Coronary artery (tissue), 2 donors: Measurements from ENCODE around the gene BST1.

Experiments used
- DNase-seq: peaks from one replicate; pipeline ENCODE4 v3.0.0-alpha.2; 2017; ENCODE audit warnings: low spot score
- H3K27ac ChIP-seq, 2 donors: fragments of 200-600 bp; sonication (generic); one replicate each; pipeline ENCODE4 v1.5.1; 2016 to 2019
- H3K4me3 ChIP-seq: fragments of 200-600 bp; sonication (generic); 2 replicates; pipeline ENCODE4 v1.5.1; 2016; ENCODE audit warnings: mild to moderate bottlenecking, moderate library complexity
- CTCF ChIP-seq: fragments of 200-600 bp; sonication (generic); IDR thresholded peaks from one replicate; pipeline ENCODE4 v1.5.1; 2019; ENCODE audit warnings: antibody characterized with exemption

The BST1 gene

GRCh38 chr4:15766821-15767220, 64.0 kb downstream of the BST1 start:
- TF ChIP-seq CTCF: no peak
- Histone ChIP-seq H3K4me3 (no peak overlapping the region), H3K27ac (no peak overlapping the region)
- no peak for DNase-seq

GRCh38 chr4:15769202-15769601, 66.3 kb downstream of the BST1 start:
- TF ChIP-seq CTCF: no peak
- DNase-seq: no peak
- Histone ChIP-seq H3K27ac (no peak overlapping the region), H3K4me3 (no peak overlapping the region)

GRCh38 chr4:15771216-15772058, 68.6 kb downstream of the BST1 start:
- TF ChIP-seq CTCF: no peak
- Histone ChIP-seq H3K27ac (no peak overlapping the region), H3K4me3 (no peak overlapping the region)
- DNase-seq: no peak

DNA sequence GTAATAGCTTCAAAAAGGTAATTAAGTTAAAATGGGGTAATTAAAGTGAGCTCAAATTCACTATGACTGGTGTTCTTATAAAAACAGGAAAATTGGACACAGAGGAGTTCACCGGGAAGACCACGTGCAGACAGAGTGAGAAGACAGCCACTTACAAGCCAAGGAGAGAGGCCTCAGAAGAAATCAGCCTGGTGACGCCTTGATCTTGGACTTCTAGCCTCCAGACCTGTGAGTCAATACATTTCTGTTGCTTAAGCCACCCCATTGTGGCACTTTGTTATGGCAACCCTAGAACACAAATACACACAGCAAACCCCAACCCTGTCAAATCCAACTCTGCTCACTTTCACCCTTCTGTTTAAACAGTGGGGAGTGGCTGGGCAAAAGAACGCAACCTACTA, 71.2 kb downstream of the BST1 start:
- TF ChIP-seq CTCF: no peak
- H3K4me3 ChIP-seq: no peak overlapping the region
- no peak overlapping the region for H3K27ac ChIP-seq
- no peak for DNase-seq

DNA sequence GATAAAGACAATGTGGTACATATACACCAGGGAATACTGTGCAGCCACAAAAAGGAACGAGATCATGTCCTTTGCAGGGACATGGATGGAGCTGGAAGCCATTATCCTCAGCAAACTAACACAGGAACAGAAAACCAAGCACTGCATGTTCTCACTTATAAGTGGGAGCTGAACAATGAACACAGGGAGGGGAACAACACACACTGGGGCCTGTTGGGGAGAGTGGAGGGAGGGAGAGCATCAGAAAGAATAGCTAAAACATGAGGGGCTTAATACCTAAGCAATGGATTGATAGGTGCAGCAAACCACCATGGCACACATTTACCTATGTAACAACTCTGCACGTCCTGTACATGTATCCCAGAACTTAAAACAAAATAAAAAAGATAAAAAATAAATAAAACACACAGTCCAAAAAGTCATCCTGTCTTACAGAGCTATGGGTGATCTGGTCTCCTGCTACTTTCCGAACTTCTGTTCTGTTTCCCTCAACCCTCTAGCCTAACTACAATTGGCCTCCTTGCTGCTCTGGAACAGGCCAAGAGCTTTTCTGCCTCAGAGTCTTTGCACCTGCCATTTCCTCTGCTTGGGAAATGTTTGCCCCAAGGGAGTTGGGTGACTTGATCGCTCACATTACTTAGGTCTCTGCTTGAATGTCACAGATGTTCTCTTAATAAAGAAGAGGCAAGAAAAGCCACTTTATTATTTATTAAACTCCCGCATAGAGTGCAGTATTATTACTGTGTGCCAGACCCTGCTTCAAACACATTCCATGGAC, 74.2 kb downstream of the BST1 start:
- no peak for DNase-seq
- no peak for TF ChIP-seq CTCF
- Histone ChIP-seq H3K4me3 (no peak overlapping the region), H3K27ac (no peak overlapping the region)

DNA sequence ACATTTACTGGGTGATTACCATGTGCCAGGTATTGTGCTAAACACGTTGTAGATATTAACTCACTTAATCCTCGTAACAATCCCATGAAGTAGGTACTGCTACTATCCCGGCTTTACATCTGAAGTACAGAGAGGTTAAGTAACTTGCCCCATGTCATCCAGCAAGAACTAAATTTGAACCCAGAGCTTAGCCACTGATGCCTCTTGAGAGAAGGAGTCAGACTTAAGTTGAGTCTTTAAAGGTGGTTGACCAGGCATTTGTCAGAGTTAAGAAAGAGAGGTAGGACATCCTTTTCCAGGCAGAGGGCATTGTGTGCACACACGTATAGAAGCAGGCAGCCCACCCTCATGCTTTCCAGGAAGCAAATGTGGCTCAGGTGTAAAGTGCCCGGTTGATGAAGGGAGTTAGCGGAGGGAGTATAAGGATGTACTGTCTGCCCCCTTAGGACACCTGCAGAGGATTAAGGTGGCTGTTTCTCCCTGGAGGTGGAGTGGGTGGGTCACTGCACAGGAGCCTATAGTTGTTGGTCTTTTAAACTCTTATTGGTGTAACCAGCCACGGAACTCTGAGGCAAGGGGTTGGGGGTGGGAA, 74.9 kb downstream of the BST1 start:
- no peak for TF ChIP-seq CTCF
- DNase-seq: no peak
- H3K4me3 ChIP-seq: peak overlapping the region; percentile 76

More for the DNA sequence above, 74.9 kb downstream of the BST1 start:
- no peak overlapping the region for H3K27ac ChIP-seq
